ENCODE measurements around the gene PIM1.

Gene PIM1

DNA sequence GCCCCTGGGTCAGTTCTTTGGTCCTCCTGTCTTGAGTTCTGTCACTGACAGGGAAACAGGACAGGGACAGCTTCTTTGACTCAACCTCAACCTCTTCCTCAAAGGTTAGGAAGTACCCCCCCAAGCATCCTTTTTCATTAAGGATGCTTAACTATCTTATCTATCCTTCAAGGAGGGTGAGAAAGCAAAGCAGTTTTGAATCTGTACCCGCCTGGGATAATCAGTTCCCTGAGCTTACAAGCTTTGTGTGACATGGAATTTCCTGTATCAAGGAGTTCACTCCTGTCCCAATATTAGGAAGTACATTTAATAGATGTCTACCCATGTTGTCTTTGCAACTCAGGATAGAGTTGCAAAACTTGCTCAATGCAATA is 31.1 kb upstream of the PIM1 start:
- FAIRE-seq, result no peak

DNA sequence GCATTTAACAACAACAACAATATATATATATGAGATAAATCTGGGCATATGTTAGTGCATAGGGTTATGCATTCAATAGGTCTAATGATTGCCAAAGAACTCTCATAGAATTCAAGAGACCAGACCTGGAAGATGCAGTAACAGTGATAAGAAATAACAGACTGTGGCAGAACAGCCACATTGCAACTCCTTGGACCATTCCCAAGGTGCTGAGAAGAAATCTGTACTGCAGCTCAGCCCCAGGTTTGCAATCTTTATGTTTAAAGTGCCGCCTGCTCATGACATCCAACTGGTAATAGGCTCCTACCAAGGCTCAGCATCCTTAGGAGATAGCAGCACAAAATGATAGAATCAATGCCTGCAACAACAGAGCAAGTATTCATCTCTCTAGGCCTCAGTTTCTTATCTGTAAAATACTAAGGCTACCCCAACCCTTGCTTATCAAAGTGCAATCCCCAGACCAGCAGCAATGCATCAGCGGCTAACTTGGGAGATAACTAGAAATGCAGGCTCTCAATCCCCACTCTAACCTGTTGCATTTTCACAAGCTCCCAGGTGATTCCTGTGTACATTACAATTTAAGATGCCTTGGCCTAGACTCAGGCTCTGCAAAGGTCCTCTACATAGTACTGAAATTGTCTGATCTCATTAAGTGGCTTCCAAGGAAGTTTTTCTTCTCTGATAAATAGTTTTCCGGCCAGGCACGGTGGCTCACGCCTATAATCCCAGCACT is 30.6 kb upstream of the PIM1 start:
- FAIRE-seq, result no peak

DNA sequence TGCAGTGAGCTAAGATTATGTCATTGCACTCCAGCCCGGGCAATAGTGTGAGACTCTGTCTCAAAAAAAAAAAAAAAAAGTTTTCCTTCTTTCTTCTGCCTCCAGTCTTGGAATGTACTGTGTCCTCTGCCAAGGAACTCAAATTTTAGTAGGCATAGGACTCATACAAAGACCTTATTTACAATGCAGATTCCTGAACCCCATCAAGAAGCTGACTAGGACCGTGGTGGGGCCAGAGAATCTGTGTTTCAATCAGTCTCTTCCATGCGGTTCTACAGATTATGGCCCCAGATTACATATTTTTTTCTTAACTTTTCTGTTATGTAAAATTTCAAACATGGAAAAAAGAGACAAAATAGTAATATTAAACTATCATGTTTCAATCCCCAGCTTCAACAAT is 29.8 kb upstream of the PIM1 start:
- no peak for FAIRE-seq

GRCh38 chr6:37141281-37142049 is 28.5 kb upstream of the PIM1 start:
- FAIRE-seq, result no peak

DNA sequence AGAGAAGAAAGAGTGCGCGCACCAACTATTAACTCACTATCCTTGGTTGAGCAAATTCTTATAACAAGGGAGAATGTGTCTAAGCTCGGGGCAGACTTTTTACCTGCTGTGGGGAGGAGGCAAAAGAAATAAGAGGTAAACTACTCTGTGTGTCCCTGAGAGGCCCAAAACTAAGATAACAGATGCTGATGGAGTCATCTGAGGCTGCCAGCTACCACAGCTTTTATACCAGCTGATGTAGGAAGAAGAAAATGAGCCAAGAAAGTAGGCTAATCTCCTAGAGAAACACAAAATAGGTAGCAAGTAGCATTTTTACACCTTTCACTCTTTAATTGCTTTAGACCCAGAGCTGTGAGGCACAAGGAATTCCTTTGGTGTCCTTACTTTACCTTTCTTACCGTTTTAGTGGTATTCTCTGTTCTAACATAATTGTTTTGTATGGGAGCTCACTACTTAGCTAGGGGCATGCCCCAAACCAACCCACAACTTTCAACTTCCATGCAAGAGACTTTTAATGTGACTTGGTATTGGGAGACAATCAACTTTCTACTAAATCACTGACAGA is 27.8 kb upstream of the PIM1 start:
- no peak for FAIRE-seq

DNA sequence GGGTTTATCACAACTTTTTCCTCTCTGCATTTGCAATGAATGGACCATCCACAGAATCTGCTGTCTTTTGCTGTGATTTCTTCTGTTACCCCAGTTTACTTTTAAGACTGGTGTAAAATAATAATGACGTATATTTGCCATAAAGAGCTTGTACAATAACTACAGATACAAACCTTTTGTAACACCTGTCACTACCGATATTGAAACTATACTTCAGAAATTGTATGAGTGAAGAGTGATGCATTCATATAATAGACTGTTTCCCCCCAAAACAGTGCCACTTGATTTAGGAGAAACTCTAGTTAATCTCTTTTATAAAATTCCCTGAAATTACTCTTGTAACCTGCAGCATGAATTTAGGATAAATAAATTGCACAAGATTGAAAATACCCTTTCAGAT is 26.4 kb upstream of the PIM1 start:
- FAIRE-seq, result no peak

GRCh38 chr6:37145443-37145842 is 24.5 kb upstream of the PIM1 start:
- no peak for FAIRE-seq

- FAIRE-seq, result no peak
These were observed 23.2 kb upstream of the PIM1 start for GRCh38 chr6:37146735-37147157.

DNA sequence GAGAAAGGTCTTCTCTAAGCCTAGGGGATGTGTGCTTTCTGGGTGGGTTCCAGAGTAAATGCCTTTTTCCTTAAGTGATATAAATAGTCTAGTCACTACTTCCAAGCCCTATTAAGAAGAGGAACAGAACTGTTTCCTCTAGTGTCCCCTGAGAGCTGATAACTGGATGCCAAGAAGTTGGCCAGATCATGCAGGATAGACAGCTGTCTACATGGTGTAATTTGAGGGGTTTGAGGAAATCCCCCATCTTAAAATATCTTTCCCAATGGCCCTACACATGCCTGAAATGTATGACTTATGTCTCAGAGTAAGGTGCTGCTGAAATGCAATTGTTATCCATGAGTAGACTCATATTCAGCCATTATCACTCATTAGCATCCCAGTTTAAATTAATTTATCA is 20.2 kb upstream of the PIM1 start:
- FAIRE-seq, result no peak

GRCh38 chr6:37150314-37150713 is 19.6 kb upstream of the PIM1 start:
- FAIRE-seq, result no peak

GRCh38 chr6:37155394-37156312 is 14.3 kb upstream of the PIM1 start:
- no peak for FAIRE-seq

GRCh38 chr6:37158508-37158907 is 11.4 kb upstream of the PIM1 start:
- no peak for FAIRE-seq

- no peak for FAIRE-seq
These were observed 8.8 kb upstream of the PIM1 start for GRCh38 chr6:37160922-37161778.

GRCh38 chr6:37162740-37163139 is 7.2 kb upstream of the PIM1 start:
- FAIRE-seq, result no peak

DNA sequence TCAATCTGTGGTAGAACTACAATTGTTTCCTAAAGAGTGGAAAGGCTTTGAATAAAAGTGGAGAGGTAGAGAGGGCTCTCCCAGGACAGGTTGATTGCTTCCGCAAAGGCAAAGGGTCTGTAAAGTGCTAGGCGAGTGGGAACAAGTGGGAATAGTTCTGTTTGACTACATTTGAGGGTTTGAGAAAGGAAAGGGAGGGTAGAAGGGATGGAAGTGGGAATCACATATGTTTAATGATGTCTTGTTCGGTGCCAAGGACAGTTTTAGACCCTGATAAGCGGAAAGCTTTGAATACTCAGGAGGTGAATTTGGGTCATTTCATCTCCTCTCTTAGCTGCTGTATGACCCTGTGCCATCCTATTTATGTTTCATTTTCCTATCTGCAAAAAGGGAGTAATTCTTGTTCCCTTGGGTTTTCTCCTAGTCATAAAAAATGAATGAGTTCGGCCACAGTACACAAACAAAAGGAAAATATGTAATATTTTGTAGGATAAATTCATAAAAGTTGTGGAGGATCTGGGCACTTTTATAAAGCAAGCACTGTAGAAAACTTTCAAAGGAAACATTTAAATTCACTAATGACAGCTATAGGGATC is 1.7 kb upstream of the PIM1 start:
- no peak for FAIRE-seq

- FAIRE-seq, result no peak
These were observed 999 bp upstream of the PIM1 start for GRCh38 chr6:37168811-37169495.

DNA sequence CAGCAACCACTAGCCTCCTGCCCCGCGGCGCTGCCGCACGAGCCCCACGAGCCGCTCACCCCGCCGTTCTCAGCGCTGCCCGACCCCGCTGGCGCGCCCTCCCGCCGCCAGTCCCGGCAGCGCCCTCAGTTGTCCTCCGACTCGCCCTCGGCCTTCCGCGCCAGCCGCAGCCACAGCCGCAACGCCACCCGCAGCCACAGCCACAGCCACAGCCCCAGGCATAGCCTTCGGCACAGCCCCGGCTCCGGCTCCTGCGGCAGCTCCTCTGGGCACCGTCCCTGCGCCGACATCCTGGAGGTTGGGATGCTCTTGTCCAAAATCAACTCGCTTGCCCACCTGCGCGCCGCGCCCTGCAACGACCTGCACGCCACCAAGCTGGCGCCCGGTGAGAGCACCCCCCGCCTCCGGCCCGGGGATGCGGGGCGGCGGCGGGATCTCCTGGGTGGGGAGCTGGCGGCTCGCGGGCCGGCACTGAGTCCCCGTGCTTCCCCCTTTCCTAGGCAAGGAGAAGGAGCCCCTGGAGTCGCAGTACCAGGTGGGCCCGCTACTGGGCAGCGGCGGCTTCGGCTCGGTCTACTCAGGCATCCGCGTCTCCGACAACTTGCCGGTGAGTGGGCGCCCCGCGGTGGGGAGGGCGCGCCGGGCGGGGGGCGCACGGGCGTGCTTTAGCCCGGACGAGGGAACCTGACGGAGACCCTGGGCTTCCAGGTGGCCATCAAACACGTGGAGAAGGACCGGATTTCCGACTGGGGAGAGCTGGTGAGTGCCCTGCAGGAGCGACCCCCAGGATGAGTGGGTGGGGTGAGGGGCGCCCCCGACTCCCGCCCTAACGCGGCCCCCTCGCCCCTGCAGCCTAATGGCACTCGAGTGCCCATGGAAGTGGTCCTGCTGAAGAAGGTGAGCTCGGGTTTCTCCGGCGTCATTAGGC is 585 bp downstream of the PIM1 start:
- no peak for FAIRE-seq

DNA sequence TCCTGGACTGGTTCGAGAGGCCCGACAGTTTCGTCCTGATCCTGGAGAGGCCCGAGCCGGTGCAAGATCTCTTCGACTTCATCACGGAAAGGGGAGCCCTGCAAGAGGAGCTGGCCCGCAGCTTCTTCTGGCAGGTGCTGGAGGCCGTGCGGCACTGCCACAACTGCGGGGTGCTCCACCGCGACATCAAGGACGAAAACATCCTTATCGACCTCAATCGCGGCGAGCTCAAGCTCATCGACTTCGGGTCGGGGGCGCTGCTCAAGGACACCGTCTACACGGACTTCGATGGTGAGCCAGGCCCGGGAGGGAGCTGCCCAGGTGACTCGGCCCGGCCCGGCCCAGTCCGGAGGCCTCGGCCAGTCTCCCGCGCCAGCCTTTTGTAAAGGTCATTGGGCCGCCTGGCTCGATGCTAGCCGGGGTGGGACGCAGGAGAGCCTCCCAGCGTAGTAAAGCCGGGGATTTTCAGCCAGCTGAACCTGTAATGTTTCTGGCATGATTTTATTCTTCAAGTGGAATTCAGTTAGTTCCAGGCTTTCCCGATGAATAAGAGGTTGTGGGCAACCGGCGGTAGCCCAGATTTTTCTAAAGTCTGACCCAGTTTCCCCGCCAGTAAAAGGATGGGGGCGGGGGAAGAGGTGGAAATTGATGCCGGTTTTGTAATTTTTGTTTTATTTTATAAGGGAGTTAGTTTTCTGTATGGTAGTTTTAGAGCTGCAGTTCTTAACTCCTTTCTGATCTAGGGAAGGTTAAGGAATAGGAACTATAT is 1.4 kb downstream of the PIM1 start:
- FAIRE-seq, result no peak

All from colon (tissue), 2 donors.